Astrocyte (in vitro differentiated cells and primary cell): ENCODE data around the gene MBNL1. TPM values are rescaled to one million over a fixed set of nuclear protein-coding genes. Genes with fewer than 3 reads are reported as not detected.

Experiments
- DNase-seq: peaks from one replicate; pipeline ENCODE4 v3.0.0-alpha.2; 2010; ENCODE audit warnings: low read depth
- FAIRE-seq: peaks from 2 replicates; lab custom pipeline; 2011; peaks lifted over from hg19 to GRCh38; lab: Jason Lieb, UNC
- H2AFZ ChIP-seq: 2 replicates; pipeline ENCODE4 v1.6.0; 2012; ENCODE audit warnings: low read depth, low read length, inconsistent platforms
- H3K27ac ChIP-seq: 2 replicates; pipeline ENCODE4 v1.5.1; 2011; ENCODE audit warnings: low read depth, low read length, inconsistent platforms
- H3K27me3 ChIP-seq: 2 replicates; pipeline ENCODE4 v1.6.0; 2011; ENCODE audit warnings: low read length, inconsistent platforms; ENCODE audit not compliant: insufficient read depth
- H3K36me3 ChIP-seq: 2 replicates; pipeline ENCODE4 v1.5.1; 2011; ENCODE audit warnings: low read length, inconsistent platforms; ENCODE audit not compliant: insufficient read depth
- H3K4me1 ChIP-seq: 2 replicates; pipeline ENCODE4 v1.5.1; 2011; ENCODE audit warnings: low read length, inconsistent platforms; ENCODE audit not compliant: insufficient read depth
- H3K4me2 ChIP-seq: 2 replicates; pipeline ENCODE4 v1.6.0; 2012; ENCODE audit warnings: low read length, inconsistent platforms
- H3K4me3 ChIP-seq: 2 replicates; pipeline ENCODE4 v1.5.1; 2011; ENCODE audit warnings: low read depth, mild to moderate bottlenecking, low read length, inconsistent platforms; ENCODE audit not compliant: insufficient read depth
- H3K79me2 ChIP-seq: 2 replicates; pipeline ENCODE4 v1.6.0; 2012; ENCODE audit warnings: mild to moderate bottlenecking, low read length, inconsistent platforms; ENCODE audit not compliant: insufficient read depth
- H3K9ac ChIP-seq: 2 replicates; pipeline ENCODE4 v1.6.0; 2012; ENCODE audit warnings: mild to moderate bottlenecking, low read length, inconsistent platforms
- H3K9me3 ChIP-seq: 2 replicates; pipeline ENCODE4 v1.5.1; 2012; ENCODE audit warnings: low read depth, mild to moderate bottlenecking, low read length, inconsistent platforms; ENCODE audit not compliant: insufficient read depth
- H4K20me1 ChIP-seq: 2 replicates; pipeline ENCODE4 v1.6.0; 2012; ENCODE audit warnings: low read length, inconsistent platforms; ENCODE audit not compliant: insufficient read depth
- H3K27ac Mint-ChIP-seq: one replicate; pipeline ENCODE4 v1.8.0; 2021; ENCODE audit warnings: mild to moderate bottlenecking, mixed read lengths; ENCODE audit not compliant: unreplicated experiment
- H3K27me3 Mint-ChIP-seq: one replicate; pipeline ENCODE4 v1.8.0; 2021; ENCODE audit warnings: low read depth, mixed read lengths; ENCODE audit not compliant: unreplicated experiment
- H3K36me3 Mint-ChIP-seq: one replicate; pipeline ENCODE4 v1.8.0; 2021; ENCODE audit warnings: low read depth, mixed read lengths; ENCODE audit not compliant: unreplicated experiment
- H3K4me1 Mint-ChIP-seq: one replicate; pipeline ENCODE4 v1.8.0; 2021; ENCODE audit warnings: low read depth, mixed read lengths; ENCODE audit not compliant: unreplicated experiment
- H3K4me3 Mint-ChIP-seq: one replicate; pipeline ENCODE4 v1.8.0; 2021; ENCODE audit warnings: mild to moderate bottlenecking, moderate library complexity, mixed read lengths; ENCODE audit not compliant: unreplicated experiment
- H3K9me3 Mint-ChIP-seq: one replicate; pipeline ENCODE4 v1.8.0; 2021; ENCODE audit warnings: mild to moderate bottlenecking, mixed read lengths; ENCODE audit not compliant: unreplicated experiment
- CTCF ChIP-seq: IDR thresholded peaks from 2 replicates; pipeline ENCODE4 v1.5.1; 2011; ENCODE audit warnings: low read depth, mild to moderate bottlenecking, inconsistent platforms, low read length, moderate library complexity; ENCODE audit not compliant: insufficient read depth
- EZH2 ChIP-seq: IDR thresholded peaks from 2 replicates; pipeline ENCODE4 v1.6.1; 2012; ENCODE audit warnings: mild to moderate bottlenecking, low read length, inconsistent platforms; ENCODE audit not compliant: insufficient read depth
- total RNA-seq: library from RNA; stranded (reverse); gene quantifications from 2 replicates; pipeline ENCODE4 v1.2.1, GENCODE V29; 2021

MBNL1 gene
- total RNA-seq, 1 donor from 2014 or later, result 93.1 TPM

- Mint-ChIP-seq H3K4me1 (peaks cover 34% of the 10 kb centered on the region), H3K27me3 (no peaks in the 10 kb centered on the region), H3K9me3 (no peaks in the 10 kb centered on the region), H3K36me3 (no peaks in the 10 kb centered on the region), H3K4me3 (no peak overlapping the region), H3K27ac (no peak overlapping the region)
- Histone ChIP-seq H4K20me1 (peaks cover 53% of the 10 kb centered on the region), H3K4me1 (peaks cover 3% of the 10 kb centered on the region), H3K79me2 (peaks cover 99% of the 10 kb centered on the region), H3K36me3 (peaks cover 2% of the 10 kb centered on the region), H3K27ac (no peak overlapping the region), H3K9me3 (no peaks in the 10 kb centered on the region), H2AFZ (no peak overlapping the region), H3K4me3 (no peak overlapping the region), H3K9ac (no peak overlapping the region), H3K4me2 (no peak overlapping the region), H3K27me3 (no peaks in the 10 kb centered on the region)
- TF ChIP-seq EZH2, result no peak
- no peak for TF ChIP-seq CTCF
- DNase-seq (no peak), FAIRE-seq (no peak)
Observed at GRCh38 chr3:152389316-152389934, 120.7 kb downstream of the MBNL1 start.

- H3K27me3 ChIP-seq, result no peaks in the 10 kb centered on the region
- Mint-ChIP-seq H3K9me3 (no peaks in the 10 kb centered on the region), H3K27ac (no peak overlapping the region), H3K4me1 (peaks cover 32% of the 10 kb centered on the region), H3K27me3 (no peaks in the 10 kb centered on the region), H3K4me3 (no peak overlapping the region), H3K36me3 (peaks cover 3% of the 10 kb centered on the region)
- H3K4me1 ChIP-seq, result peaks cover 3% of the 10 kb centered on the region
- no peak overlapping the region for H2AFZ ChIP-seq
- H3K9me3 ChIP-seq, result no peaks in the 10 kb centered on the region
- DNase-seq (no peak), FAIRE-seq (no peak)
- no peak overlapping the region for H3K9ac ChIP-seq
- no peak overlapping the region for H3K4me3 ChIP-seq
- H3K79me2 ChIP-seq, result peaks cover 99% of the 10 kb centered on the region
- TF ChIP-seq EZH2 (no peak), CTCF (no peak)
- no peak overlapping the region for H3K27ac ChIP-seq
- H3K4me2 ChIP-seq, result no peak overlapping the region
- peaks cover 59% of the 10 kb centered on the region for H4K20me1 ChIP-seq
- peaks cover 2% of the 10 kb centered on the region for H3K36me3 ChIP-seq
Observed at GRCh38 chr3:152390647-152391046, 121.9 kb downstream of the MBNL1 start.

GRCh38 chr3:152391671-152392070 is 122.9 kb downstream of the MBNL1 start:
- H3K27ac ChIP-seq, result no peak overlapping the region
- H3K36me3 ChIP-seq, result peaks cover 2% of the 10 kb centered on the region
- peaks cover 3% of the 10 kb centered on the region for H3K4me1 ChIP-seq
- no peak for FAIRE-seq
- Mint-ChIP-seq H3K27me3 (no peaks in the 10 kb centered on the region), H3K4me3 (no peak overlapping the region), H3K36me3 (peaks cover 7% of the 10 kb centered on the region), H3K4me1 (peaks cover 26% of the 10 kb centered on the region), H3K9me3 (no peaks in the 10 kb centered on the region), H3K27ac (no peak overlapping the region)
- TF ChIP-seq EZH2 (no peak), CTCF (no peak)
- no peak for DNase-seq
- H3K79me2 ChIP-seq, result peaks cover 99% of the 10 kb centered on the region
- no peak overlapping the region for H3K4me2 ChIP-seq
- H3K4me3 ChIP-seq, result no peak overlapping the region
- no peaks in the 10 kb centered on the region for H3K9me3 ChIP-seq
- H2AFZ ChIP-seq, result no peak overlapping the region
- H3K27me3 ChIP-seq, result no peaks in the 10 kb centered on the region
- no peak overlapping the region for H3K9ac ChIP-seq
- peaks cover 67% of the 10 kb centered on the region for H4K20me1 ChIP-seq
